Aorta (tissue), 5 donors: ENCODE results near the gene REXO1. TPM values are rescaled to one million over a fixed set of nuclear protein-coding genes. Genes with fewer than 3 reads are reported as not detected.
"Not testable (repeated sequence)": the region's sequence is repeated elsewhere in the genome, so short reads cannot be mapped to it uniquely, and the experiment has no call there.

Experiments
- ATAC-seq: fragments of 200-7000 bp; cut with Tn5 transposase; one replicate; pipeline ENCODE4 v1.9.1; 2022; ENCODE audit warnings: moderate library complexity; ENCODE audit not compliant: low FRiP score
- DNase-seq, 2 donors: peaks; one replicate each; pipeline ENCODE4 v3.0.0-alpha.2; 2020
- H3K27ac ChIP-seq, 2 donors: one replicate each; pipeline ENCODE4 v1.5.1; 2013; ENCODE audit warnings: low read length in 2 of 2, mild to moderate bottlenecking in 2 of 2, moderate library complexity in 2 of 2, control low read depth in 1 of 2, inconsistent platforms in 1 of 2, low read depth in 1 of 2
- H3K27me3 ChIP-seq, 2 donors: one replicate each; pipeline ENCODE4 v1.6.1; 2013; ENCODE audit warnings: control low read depth in 1 of 2, low read length in 1 of 2, mild to moderate bottlenecking in 1 of 2, moderate library complexity in 1 of 2; ENCODE audit not compliant: insufficient read depth in 2 of 2, control insufficient read depth in 1 of 2
- H3K36me3 ChIP-seq, 2 donors: one replicate each; pipeline ENCODE4 v1.6.1; 2013; ENCODE audit warnings: control low read depth in 1 of 2, low read length in 1 of 2, mild to moderate bottlenecking in 1 of 2; ENCODE audit not compliant: insufficient read depth in 2 of 2, control insufficient read depth in 1 of 2
- H3K4me1 ChIP-seq, 2 donors: one replicate each; pipeline ENCODE4 v1.6.1; 2013; ENCODE audit warnings: low read length in 2 of 2, control low read depth in 1 of 2, mild to moderate bottlenecking in 1 of 2, moderate library complexity in 1 of 2; ENCODE audit not compliant: insufficient read depth in 2 of 2, control insufficient read depth in 1 of 2
- H3K4me3 ChIP-seq, 2 donors: one replicate each; pipeline ENCODE4 v1.5.1; 2013; ENCODE audit warnings: low read length in 2 of 2, control low read depth in 1 of 2, mild to moderate bottlenecking in 1 of 2
- H3K9me3 ChIP-seq: one replicate; pipeline ENCODE4 v1.6.1; 2013; ENCODE audit warnings: mild to moderate bottlenecking, low read length; ENCODE audit not compliant: control insufficient read depth
- WGBS, 2 donors: extraction: QIAGEN DNeasy Blood & Tissue Kit; methylation state at CpG; one replicate each; pipeline ENCODE4 v1.1.7; 2013; 5-methylcytosine and 5-hydroxymethylcytosine counted together
- intact Hi-C, 2 donors: fragments of 100-400 bp; cut with DNase I; formaldehyde crosslinking; loops; one replicate each; pipeline versions ENCODE4 v1.14.2 to v1.15.0; 2022
- long read RNA-seq, 2 donors: library from polyadenylated mRNA; unstranded; transcript quantifications; one replicate each; pipeline ENCODE4 v2.0.0, GENCODE V29; 2020 to 2021
- polyA plus RNA-seq, 2 donors: library from polyadenylated mRNA; stranded (reverse); fragments of 200-250 nt; gene quantifications; one replicate each; pipeline ENCODE4 v1.2.3, GENCODE V29; 2013
- total RNA-seq, 2 donors: library from RNA; stranded (reverse); fragmentation: NEBNext Ultra II Directional; extraction: Animal tissue kit (Norgen Biotek cat#: 25700); gene quantifications; one replicate each; pipeline ENCODE4 v1.2.1, GENCODE V29; 2021
- donor health status: healthy with polysubstance abuse.
- donor health status: Bipolar disorder and iron deficiency.
- donor health status: DM: no; HTN: no; CAD: no.
- donor health status: DM: no; HTN: no; CAD: no.
- donor health status: DM: yes; HTN: yes; CAD: no.

REXO1 gene, protein sequence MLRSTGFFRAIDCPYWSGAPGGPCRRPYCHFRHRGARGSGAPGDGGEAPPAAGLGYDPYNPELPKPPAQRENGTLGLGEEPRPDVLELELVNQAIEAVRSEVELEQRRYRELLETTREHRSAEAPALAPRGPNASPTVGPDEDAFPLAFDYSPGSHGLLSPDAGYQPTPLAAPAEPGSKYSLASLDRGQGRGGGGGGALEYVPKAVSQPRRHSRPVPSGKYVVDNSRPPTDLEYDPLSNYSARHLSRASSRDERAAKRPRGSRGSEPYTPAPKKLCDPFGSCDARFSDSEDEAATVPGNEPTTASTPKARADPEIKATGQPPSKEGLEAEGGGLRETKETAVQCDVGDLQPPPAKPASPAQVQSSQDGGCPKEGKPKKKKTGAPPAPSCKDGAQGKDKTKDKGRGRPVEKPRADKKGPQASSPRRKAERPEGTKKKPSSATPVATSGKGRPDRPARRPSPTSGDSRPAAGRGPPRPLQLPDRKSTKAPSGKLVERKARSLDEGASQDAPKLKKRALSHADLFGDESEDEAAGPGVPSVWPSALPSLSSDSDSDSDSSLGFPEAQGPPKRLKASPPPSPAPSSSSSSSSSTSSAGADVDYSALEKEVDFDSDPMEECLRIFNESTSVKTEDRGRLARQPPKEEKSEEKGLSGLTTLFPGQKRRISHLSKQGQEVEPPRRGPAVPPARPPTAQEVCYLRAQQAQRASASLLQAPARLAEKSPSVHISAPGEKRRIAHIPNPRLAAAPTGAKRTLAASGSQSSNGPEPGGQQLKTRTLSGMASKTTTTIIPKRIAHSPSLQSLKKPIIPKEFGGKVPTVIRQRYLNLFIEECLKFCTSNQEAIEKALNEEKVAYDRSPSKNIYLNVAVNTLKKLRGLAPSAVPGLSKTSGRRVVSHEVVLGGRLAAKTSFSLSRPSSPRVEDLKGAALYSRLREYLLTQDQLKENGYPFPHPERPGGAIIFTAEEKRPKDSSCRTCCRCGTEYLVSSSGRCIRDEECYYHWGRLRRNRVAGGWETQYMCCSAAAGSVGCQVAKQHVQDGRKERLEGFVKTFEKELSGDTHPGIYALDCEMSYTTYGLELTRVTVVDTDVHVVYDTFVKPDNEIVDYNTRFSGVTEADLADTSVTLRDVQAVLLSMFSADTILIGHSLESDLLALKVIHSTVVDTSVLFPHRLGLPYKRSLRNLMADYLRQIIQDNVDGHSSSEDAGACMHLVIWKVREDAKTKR
- 10 to 100 TPM; 27.7 to 29.9 TPM for total RNA-seq
- 10 to 100 TPM in 1 of 2 donors, 1 to 10 TPM in 1; 4.8 to 25.6 TPM for polyA plus RNA-seq
- long read RNA-seq, donor 1, partial matches to known transcripts: 0 of 3 reads
- long read RNA-seq, donor 1, other reads (novel, unspliced or antisense): 3 of 3 reads
- long read RNA-seq, donor 2, partial matches to known transcripts: 2 of 6 reads
- long read RNA-seq, donor 2, other reads (novel, unspliced or antisense): 3 of 6 reads

DNA sequence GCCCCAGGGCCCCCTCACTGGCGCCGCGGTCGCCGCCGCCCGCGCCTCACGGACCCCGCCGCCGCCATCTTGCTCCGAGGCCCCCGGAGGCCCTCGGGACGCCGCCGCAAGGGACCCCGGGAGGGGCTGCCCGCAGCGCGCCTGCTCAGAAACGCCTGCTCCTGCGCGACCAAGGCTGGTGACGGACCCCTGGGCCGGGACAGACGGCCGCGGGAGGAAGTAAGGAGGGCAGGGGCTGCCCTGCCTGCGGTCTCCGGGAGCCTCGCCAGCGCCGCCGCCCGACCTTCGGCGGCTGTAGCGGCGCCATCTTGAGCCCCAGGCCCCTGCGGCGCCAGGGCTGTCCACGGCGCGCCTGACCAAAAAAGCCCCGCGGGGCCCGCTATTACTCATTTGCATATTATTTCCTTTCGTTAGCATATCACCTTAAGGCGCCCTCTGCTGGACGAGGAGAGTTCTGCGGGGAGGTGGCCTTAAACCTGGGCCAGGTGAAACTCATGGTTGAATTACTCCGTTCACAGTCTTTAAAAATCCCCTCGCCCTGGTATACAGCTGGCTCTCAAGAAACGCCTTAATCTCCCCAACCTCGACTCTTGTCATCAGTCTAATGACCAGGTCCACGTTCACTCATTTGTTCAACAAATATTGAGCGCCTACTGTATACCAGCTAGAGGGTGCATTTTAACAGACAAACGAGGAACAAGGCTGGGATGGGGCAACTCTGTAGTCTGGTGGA, at the start of gene REXO1:
Gene REXO1, minus strand, starts transcription at position 85 of the 733 bp plus-strand sequence. CDS start 125 bp downstream, outside the sequence.
- Histone ChIP-seq H3K27me3 (no peaks in the 10 kb centered on the region), H3K4me1 (peaks cover 0 to 3% of the 10 kb centered on the region in 2 donors), H3K4me3 (peak within 1 kb of the TSS; percentile 87 to 91), H3K9me3 (no peaks in the 10 kb centered on the region), H3K27ac (peak within 1 kb of the TSS; percentile 77 to 96), H3K36me3 (no peaks in the 10 kb centered on the region)
- WGBS, 2 donors: 2% methylated on average over 46 to 60 of the region's 60 CpGs
- intact Hi-C loops: no loop called here
- ATAC-seq (peak; percentile 92), DNase-seq (peak; percentile 95 to 99)

DNA sequence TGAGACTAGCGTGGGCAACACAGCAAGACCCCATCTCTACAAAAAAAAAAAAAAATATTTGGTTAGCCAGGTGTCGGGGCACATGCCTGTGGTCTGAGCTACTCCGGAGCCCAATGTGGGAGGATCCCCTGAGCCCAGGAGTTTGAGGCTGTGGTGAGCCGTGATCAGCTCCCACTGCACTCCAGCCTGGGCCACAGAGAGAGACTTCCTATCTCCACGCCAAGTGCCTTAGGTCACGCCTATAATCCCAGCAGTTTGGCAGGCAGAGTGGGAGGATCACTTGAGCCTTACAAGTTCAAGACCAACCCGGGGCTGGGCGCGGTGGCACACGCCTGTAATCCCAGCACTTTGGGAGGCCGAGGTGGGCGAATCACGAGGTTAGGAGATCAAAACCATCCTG, 48.2 kb upstream of the REXO1 start:
- intact Hi-C loops: no loop called here
- no peak overlapping the region for H3K4me3 ChIP-seq
- H3K27ac ChIP-seq: no peak overlapping the region

DNA sequence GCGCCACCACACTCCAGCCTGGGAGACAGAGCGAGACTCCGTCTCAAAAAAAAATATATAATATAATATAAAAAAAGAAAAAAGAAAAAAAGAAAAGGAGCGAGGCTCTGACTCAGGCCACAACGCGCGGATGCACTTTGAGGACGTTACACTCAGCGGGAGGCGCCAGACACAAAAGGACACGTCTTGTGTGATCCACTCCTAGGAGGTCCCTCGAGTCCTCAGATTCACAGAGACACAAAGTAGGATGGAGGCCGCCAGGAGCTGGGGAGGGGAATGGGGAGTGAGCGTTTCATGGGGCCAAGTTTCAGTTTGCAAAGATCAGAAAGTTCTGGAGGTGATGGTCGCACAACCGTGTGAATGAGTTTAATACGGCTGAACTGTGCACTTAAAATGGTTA, 45.5 kb upstream of the REXO1 start:
- ATAC-seq: no peak
- intact Hi-C loops: no loop called here
- Histone ChIP-seq H3K4me3 (no peak overlapping the region), H3K9me3 (no peaks in the 10 kb centered on the region), H3K4me1 (no peaks in the 10 kb centered on the region), H3K27me3 (no peaks in the 10 kb centered on the region), H3K36me3 (no peaks in the 10 kb centered on the region), H3K27ac (no peak overlapping the region)
- 87% methylated on average over 17 of the region's 17 CpGs for WGBS, 2 donors
- DNase-seq: no peak

More for the DNA sequence above, 48.2 kb upstream of the REXO1 start:
- Histone ChIP-seq H3K27me3 (no peaks in the 10 kb centered on the region), H3K9me3 (no peaks in the 10 kb centered on the region), H3K4me1 (no peaks in the 10 kb centered on the region), H3K36me3 (no peaks in the 10 kb centered on the region)
- WGBS, 2 donors: 88 to 89% methylated on average over 13 of the region's 13 CpGs
- DNase-seq (no peak), ATAC-seq (no peak)

DNA sequence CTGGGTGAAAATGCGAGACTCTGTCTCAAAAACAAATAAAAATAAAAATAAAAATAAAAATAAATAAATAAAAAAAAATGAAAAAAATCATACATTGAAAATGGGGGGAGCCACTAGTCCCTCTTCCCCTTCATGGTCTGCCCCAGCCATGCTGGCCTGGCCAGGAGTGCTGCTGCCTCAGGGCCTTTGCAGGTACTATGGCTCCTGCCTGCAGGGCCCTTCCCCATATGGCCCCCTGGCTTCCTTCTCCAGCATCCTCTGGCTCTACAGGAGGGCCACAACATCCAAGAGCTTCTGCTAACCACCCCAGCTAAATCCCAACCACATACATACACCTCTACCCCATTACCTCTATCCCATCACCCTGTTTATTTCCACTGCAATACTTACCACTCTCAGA, 41.6 kb upstream of the REXO1 start:
- no peak for DNase-seq
- H3K36me3 ChIP-seq: no peaks in the 10 kb centered on the region
- H3K27me3 ChIP-seq: no peaks in the 10 kb centered on the region
- WGBS, 2 donors: 94 to 100% methylated on average over 1 of the region's 1 CpG
- no peak overlapping the region for H3K27ac ChIP-seq
- no peak overlapping the region for H3K4me3 ChIP-seq
- intact Hi-C loops: no loop called here
- H3K4me1 ChIP-seq: no peaks in the 10 kb centered on the region
- no peaks in the 10 kb centered on the region for H3K9me3 ChIP-seq
- no peak for ATAC-seq

DNA sequence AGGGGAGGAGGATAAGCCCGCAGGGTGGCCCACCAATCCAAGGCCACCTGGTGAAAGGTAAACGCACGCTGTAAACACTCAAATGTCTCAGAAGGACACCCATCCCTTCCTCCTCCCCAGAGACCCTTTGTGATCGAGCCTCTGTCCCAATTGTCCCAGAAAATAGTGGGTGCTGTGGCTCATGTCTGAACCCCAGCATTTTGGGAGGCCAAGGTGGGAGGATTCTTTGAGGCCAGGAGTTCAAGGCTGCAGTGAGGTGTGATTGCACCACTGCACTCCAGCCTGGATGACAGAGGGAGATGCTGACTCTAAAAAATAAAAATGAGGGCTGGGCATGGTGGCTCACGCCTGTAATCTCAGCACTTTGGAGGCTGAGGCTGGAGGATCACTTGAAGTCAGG, 40.1 kb upstream of the REXO1 start:
- intact Hi-C loops: no loop called here

DNA sequence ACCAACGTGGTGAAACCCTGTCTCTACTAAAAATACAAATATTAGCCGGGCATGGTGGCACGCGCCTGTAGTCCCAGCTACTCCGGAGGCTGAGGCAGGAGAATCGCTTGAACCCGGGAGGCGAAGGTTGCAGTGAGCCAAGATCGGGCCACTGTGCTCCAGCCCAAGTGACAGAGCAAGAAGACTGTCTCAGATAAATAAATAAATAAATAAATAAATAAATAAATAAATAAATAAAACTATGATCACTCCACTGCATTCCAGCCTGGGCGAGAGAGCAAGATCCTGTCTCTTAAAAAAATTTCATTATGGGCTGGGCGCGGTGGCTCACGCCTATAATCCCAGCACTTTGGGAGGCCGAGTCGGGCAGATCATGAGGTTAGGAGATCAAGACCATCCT, 38.1 kb upstream of the REXO1 start:
- DNase-seq, H3K27me3 ChIP-seq, H3K4me1 ChIP-seq, ATAC-seq, H3K9me3 ChIP-seq, H3K27ac ChIP-seq, intact Hi-C loops, H3K36me3 ChIP-seq, H3K4me3 ChIP-seq: not testable (repeated sequence)
- 96% methylated on average over 15 of the region's 15 CpGs for WGBS, 2 donors

More for the DNA sequence above, 40.1 kb upstream of the REXO1 start:
- no peak overlapping the region for H3K4me3 ChIP-seq
- WGBS, 2 donors: 93 to 94% methylated on average over 5 of the region's 5 CpGs
- H3K9me3 ChIP-seq: no peaks in the 10 kb centered on the region
- H3K36me3 ChIP-seq: no peaks in the 10 kb centered on the region
- ATAC-seq: no peak
- no peak for DNase-seq
- H3K27ac ChIP-seq: no peak overlapping the region
- no peaks in the 10 kb centered on the region for H3K27me3 ChIP-seq
- no peaks in the 10 kb centered on the region for H3K4me1 ChIP-seq

DNA sequence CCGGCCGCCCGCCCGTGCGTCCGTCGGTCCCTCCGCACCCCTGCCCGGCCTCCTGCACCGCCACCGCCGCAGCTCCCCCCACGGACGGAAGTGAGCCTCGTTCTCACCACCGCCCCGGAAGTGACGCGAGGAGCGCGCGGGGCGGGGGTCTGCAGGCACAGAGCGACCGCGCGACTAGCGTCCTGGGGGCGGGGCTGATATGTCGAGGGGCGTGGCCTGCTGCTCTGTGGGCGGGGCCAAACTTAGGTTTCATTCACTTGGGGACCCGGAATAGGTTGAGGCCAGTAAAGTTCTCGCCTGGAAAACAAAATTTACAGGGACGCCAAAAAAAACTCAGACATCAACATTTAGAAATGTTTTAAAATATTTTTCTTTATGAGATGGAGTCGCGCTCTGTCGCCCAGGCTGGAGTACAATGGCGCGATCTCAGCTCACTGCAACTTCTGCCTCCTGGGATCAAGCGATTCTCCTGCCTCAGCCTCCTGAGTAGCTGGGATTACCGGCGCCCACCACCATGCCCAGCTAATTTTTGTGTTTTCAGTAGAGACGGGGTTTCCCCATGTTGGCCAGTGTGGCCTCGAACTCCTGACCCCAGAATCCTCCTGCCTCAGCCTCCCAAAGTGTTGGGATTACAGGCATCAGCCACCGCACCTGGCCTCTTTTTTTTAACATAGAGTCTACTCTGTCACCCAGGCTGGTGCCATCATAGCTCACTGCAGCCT, 37.3 kb upstream of the REXO1 start, which contains the start of gene ABHD17A:
Gene ABHD17A, minus strand, starts transcription at position 99 of the 722 bp plus-strand sequence. CDS start 3,930 bp downstream, outside the sequence.
- WGBS, 2 donors: 8 to 9% methylated on average over 32 to 46 of the region's 46 CpGs
- H3K27me3 ChIP-seq, intact Hi-C loops, H3K9me3 ChIP-seq, H3K36me3 ChIP-seq, H3K4me1 ChIP-seq: not testable (repeated sequence)
- DNase-seq: peak; percentile 96 to 99
- Histone ChIP-seq H3K27ac (peak within 1 kb of the TSS in 1 of 2 donors; percentile 53), H3K4me3 (peak within 1 kb of the TSS; percentile 35 to 88)
- ATAC-seq: peak; percentile 96
